IPS DF 4.7 (cell line): ENCODE results near the gene SPPL2B.

Source experiments
- DNase-seq: peaks from one replicate; pipeline ENCODE4 v3.0.0-alpha.2; 2013; ENCODE audit warnings: low spot score; ENCODE audit errors: extremely low read depth

Gene SPPL2B

DNA sequence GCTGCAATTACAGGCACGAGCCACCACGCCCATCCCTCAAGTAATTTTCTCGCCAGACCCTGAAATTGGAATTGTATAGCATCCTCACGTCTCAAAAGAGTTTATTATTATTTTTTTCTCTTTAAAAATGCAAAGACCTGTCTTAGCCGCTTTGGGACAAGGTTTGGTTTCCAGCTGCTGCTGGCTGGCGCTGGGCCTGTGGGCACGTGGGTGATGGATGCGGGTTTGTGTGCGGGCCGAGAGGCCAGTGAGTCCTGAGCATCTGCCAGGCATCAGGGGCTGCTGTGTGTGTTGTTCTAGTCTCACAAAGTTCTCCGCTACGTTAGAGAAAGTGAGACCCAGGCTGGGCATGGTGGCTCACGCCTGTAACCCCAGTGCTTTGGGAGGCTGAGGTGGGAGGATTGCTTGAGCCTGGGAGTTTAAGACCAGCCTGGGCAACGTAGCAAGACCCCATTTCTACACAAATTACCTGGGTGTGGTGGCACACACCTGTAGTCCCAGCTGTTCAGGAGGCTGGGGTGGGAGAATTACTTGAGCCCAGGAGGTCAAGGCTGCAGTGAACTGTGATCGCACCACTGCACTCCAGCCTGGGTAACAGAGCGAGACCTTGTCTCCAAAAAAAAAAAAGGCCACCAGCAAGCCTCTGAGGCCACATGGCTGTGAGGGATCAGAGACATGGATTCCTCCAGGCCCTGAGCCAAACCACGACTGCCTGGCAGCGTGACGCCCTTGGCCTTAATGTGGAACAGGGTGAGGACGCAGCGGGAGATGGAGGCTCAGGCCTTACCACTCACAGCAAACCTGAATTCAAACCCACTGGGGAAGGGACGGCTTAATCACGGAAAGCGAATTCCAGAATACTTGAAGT, 26.9 kb downstream of the SPPL2B start:
- DNase-seq = no peak

GRCh38 chr19:2356036-2356646, 27.7 kb downstream of the SPPL2B start:
- DNase-seq = no peak

DNA sequence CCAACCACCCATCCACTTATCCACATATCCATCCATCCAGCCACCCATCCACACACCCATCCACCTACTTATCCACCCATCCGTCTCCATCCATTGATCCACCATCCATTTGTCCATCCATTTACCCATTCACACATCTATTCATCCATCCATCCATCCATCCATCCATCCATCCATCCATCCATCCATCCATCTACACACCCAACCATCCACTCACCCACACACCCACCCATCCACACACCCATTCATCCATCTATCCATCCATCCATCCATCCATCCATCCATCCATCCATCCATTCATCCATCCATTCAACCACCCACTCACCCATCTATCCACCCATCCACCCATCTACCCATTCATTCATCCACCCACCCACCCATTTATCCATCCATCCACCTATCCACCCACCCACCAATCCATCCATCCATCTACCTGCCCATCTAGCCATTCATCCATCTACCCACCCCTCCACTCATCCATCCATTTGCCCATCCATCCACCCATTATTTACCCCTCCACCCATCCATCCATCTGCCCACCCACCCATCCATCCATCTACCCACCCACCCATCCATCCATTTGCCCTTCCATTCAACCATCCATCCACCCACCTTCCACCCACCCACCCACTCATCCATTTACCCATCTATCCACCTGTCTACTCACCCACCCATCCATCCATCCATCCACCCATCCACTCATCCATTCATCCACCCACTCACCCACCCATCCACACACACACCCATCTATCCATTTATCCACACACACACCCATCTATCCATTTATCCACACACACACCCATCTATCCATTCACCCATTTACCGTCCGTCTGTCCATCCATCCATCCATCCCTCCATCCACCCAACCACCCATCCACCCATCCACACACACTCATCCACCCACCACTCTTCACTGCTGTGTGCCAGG, 29.1 kb downstream of the SPPL2B start:
- no peak for DNase-seq

- no peak for DNase-seq
Measured at GRCh38 chr19:2358548-2359173, 30.2 kb downstream of the SPPL2B start.

- DNase-seq = no peak
Measured at GRCh38 chr19:2359992-2360685, 31.7 kb downstream of the SPPL2B start, which contains the start of gene TMPRSS9. TSS of gene TMPRSS9 (plus strand) at chr19:2360265. CDS start at chr19:2389786, 29,521 bp downstream.

- no peak for DNase-seq
Measured at GRCh38 chr19:2360833-2361232, 32.3 kb downstream of the SPPL2B start.

DNA sequence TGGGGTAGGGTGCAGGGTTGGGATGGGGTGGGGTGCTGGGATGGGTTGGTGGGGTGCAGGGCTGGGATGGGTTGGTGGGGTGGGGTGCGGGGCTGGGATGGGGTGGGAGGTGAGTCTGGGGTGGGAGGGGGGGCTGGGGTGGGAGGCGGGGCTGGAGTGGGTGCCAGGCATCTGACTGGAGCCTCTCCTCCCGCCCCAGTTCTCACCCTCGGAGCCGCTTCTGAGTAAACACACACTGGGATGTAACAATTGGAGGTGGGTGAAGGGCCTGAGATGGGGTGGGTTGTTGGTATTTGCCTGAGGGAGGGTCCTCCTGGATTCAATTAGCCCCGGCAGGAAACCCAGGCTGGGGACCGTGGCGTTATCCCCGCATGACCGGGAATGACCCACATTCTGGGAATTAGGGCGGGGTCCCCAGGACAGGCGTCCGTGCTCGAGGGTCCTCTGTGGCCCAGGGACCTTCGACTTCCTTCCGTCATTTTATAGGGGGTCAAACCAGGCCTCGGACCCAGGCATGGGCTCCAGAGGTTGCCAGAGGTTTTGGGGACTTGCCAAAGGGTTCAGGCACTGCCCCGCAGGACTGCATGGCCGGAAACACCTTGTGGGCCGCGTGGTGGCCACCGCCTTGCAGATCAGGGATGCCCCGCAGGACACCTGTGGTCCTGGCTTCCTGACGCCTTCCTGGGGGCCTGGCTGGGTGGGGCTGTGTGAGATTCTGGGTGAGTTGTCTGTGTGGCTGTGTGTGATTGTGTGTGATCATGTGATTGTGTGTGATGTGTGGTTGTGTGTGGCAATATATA, 33.0 kb downstream of the SPPL2B start:
- DNase-seq = no peak

DNA sequence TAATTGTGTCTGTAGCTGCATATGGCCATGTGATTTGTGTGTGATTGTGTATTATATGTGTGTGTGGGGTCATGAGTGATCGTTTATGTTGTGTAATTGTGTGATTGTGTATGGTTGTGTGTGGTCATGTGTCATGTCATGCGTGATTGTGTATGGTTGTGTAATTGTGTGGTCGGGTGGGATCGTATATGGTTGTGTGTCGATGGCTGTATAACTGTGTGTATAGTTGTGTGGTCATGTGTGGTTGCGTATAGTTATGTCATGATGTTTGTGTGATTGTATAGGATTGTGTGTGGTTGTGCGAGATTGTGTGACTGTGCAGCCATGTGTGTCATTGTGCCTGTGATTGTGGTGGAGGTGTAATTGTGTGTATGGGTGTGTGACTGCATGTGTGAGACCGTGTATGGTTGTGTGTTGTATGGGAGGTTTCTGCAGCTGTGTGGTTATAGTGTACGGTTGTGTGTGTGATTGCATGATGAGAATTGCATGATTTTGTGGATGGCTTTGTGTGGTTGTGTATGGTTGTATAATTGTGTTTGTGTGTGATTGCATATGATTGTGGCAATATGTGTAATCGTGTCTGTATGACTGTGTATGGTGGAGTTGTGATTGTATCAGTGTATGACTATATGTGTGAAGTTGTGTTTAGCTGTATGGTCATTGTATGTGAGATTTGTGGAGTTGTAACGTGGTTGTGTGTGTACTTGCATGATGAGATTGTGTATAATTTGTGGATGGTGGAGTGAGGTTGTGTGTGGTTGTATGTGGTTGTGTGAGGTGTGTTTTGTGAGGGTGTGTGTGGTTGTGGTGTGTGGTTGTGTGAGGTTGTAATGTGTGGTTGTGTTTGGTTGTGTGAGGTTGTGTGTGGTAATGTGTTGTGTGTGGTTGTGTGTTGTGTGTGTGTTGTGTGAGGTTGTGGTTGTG, 33.8 kb downstream of the SPPL2B start:
- no peak for DNase-seq

DNA sequence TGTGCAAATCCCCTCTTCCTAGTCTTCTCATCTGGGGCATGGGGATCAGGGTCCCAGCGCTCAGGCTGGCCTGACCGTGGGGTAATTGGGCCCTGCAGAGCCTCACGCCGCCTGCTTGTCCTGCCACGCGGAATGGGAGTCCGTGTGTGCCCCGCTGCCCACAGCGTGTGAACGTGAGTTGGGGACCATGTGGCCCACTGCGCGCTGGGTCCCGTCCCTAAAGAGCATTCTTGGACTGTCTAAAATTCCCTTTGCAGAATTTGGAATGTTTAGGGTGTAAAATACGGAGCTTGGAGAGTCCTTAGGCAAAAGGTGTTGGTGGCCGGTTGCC, 34.5 kb downstream of the SPPL2B start:
- DNase-seq = no peak

DNA sequence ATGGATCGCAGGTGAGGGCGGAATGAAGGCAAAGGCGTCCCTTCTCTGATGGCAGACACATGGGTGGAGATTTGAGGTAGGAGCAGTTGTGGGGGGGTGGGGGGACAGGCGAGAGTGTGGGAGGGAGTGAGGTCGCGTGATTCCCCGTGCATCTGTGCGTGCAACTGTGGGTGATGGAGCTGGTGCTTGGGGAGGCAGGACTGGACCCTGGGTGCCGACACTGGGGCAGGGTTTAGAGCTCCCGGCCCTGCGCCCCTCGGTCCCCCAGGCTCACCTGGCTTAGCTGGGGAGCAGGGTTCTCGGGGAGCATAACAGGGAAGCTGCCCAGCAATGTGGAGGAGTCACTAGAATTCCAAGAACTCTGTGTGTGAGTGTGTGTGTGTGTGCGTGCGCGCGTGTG, 34.9 kb downstream of the SPPL2B start:
- DNase-seq = no peak

DNA sequence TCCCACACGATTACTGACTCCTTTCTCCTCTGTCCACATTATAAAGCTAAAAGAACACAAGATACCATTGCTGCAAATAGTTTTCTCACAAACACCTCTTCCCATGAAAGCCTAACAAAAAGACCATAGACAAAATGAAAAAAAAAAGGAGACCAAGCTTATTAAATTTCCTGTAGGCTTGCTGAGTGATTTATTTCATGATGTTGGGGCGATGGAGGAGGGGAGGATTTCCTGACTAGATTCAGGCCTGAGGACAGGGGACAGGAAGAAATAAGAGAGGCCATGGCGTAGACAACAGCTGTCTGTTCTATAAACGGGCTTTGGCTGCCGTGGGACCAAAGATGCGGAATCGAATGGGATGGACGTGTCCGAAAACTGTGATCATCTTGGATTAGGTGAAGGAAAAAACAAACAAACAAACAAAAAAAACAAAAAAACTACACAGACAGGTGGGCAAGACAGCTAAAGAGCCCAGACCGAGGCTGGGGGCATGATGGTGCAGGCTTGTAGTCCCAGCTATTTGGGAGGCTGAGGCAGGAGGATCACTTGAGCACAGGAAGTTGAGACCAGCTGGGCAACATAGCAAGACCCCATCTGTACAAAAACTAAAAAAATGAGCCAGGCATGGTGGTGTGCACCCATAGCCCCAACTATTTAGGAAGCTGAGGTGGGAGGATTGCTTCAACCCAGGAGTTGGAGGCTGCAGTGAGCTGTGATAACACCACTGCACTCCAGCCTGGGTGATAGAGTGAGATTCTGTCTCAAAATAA, 36.9 kb downstream of the SPPL2B start:
- no peak for DNase-seq

DNA sequence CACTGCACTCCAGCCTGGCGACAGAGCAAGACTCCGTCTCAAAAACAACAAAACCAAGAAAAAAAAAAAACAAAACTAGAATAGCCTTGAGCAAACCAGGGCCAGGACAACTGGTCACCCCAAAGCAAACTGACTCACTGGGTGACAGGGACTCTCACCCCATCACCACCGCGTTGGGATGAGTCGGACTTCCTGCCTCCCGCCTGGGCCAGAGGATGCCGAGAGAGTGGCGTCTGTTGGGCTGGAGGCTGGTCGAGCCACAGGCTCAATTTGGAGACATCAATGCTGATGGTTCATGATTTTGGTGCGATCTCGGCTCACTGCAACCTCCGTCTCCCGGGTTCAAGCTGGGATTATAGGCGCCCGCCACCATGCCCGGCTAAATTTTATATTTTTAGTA, 43.2 kb downstream of the SPPL2B start:
- no peak for DNase-seq

DNA sequence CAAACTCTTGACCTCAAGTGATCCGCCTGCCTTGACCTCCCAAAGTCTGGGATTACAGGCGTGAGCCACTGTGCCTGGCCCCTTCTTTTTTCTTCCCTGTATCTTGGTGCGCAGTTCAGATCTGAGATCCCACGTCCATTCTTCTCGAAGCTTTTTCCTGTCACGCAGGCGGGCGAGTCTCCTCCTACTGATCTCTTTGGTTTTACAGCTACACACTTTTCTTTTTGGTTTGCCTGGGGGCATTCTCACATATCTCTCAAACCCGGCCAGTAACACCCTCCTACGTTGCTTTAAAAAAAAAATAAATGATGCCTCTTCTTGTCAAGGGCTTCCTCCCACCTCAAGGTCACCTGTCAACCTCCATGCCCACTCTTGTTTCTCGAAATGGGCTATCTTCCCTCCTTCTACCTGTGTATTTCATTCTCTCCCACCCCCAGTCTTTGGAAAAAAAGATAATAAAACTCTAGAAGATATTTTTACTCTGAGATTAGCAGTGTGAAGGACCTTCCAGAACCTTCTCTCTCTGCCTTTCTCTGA, 43.7 kb downstream of the SPPL2B start:
- DNase-seq = no peak

- no peak for DNase-seq
Measured at GRCh38 chr19:2374808-2375207, 46.3 kb downstream of the SPPL2B start.

GRCh38 chr19:2375353-2376121, 47.1 kb downstream of the SPPL2B start:
- DNase-seq = no peak

GRCh38 chr19:2376784-2377519, 48.5 kb downstream of the SPPL2B start:
- DNase-seq = no peak
